Measurements from ENCODE around the gene RAB7A. TPM values are rescaled to one million over a fixed set of nuclear protein-coding genes. Genes with fewer than 3 reads are reported as not detected.

RAB7A gene
- total and polyA plus RNA-seq, 2 of the 13 experiments (the other 11 are each of a cell fraction or from before 2014, with no cell fraction given), result 26.5 to 182 TPM

Small RNA genes lying within 50 kb of the gene (small RNA-seq; reads per million reads assigned to genes)
- gene RF00399 (ENCODE audit: insufficient read depth in 2 of 3, insufficient read length in 3 of 3, low read depth in 2 of 3, low replicate concordance in 1 of 3), result 0 reads per million in 3 experiments

Other genes starting within 250 kb of the RAB7A start
- gene GATA2, start 233.0 kb upstream of the RAB7A start, total RNA-seq (2016; rRNA removed; fragmentation: Illumina TruSeq; extraction: Trizol), result 4.7 and 6.2 TPM in 2 replicates
- 3.4 and 3.5 TPM in 2 replicates for gene GATA2, start 233.0 kb upstream of the RAB7A start, polyA plus RNA-seq (2011; rRNA removed)
- 158 and 342 TPM in 2 replicates for gene RPN1, start 75.4 kb upstream of the RAB7A start, total RNA-seq (2016; rRNA removed; fragmentation: Illumina TruSeq; extraction: Trizol)
- 243 and 290 TPM in 2 replicates for gene RPN1, start 75.4 kb upstream of the RAB7A start, polyA plus RNA-seq (2011; rRNA removed)
- 37.3 and 38.2 TPM in 2 replicates for gene ACAD9, start 153.4 kb downstream of the RAB7A start, total RNA-seq (2016; rRNA removed; fragmentation: Illumina TruSeq; extraction: Trizol)
- 15.3 and 16.7 TPM in 2 replicates for gene ACAD9, start 153.4 kb downstream of the RAB7A start, polyA plus RNA-seq (2011; rRNA removed)